HCT116 (cell line): ENCODE measurements around the gene SHKBP1.

ENCODE experiments used
- CEBPB ChIP-seq: IDR thresholded peaks from 2 replicates; pipeline ENCODE4 v1.6.1; 2012; ENCODE audit warnings: low read depth
- CTCF ChIP-seq, 3 experiments: fragments of 200-600 bp in 1 of 3; sonication (generic) in 1 of 3; IDR thresholded peaks in 2 of 3; conservative IDR thresholded peaks in 1 of 3; 2 replicates each; pipeline ENCODE4 v1.5.1; 2012 to 2017; ENCODE audit warnings: low read depth in 2 of 3, low read length in 2 of 3, antibody characterized with exemption in 1 of 3, borderline replicate concordance in 1 of 3, control low read depth in 1 of 3, mild to moderate bottlenecking in 1 of 3, mixed read lengths in 1 of 3, mixed run types in 1 of 3, moderate library complexity in 1 of 3; ENCODE audit not compliant: insufficient read depth in 1 of 3
- EGR1 ChIP-seq: IDR thresholded peaks from 2 replicates; pipeline ENCODE4 v1.6.1; 2012; ENCODE audit warnings: low read depth
- ELF1 ChIP-seq: IDR thresholded peaks from 2 replicates; pipeline ENCODE4 v1.6.1; 2012; ENCODE audit warnings: low read depth, borderline replicate concordance
- EZH2 ChIP-seq: fragments of 200-600 bp; sonication (generic); IDR thresholded peaks from 2 replicates; pipeline ENCODE4 v1.6.1; 2017; ENCODE audit warnings: antibody characterized with exemption, mixed run types
- EZH2phosphoT487 ChIP-seq: fragments of 200-600 bp; IDR thresholded peaks from 2 replicates; pipeline ENCODE4 v1.6.1; 2018; ENCODE audit warnings: antibody characterized with exemption, borderline replicate concordance
- JUND ChIP-seq: IDR thresholded peaks from 2 replicates; pipeline ENCODE4 v1.6.1; 2012
- RAD21 ChIP-seq: IDR thresholded peaks from 2 replicates; pipeline ENCODE4 v1.6.1; 2012; ENCODE audit warnings: low read depth, mild to moderate bottlenecking
- REST ChIP-seq: IDR thresholded peaks from 2 replicates; pipeline ENCODE4 v1.6.1; 2012; ENCODE audit warnings: low read depth
- SP1 ChIP-seq: IDR thresholded peaks from 2 replicates; pipeline ENCODE4 v1.6.1; 2012; ENCODE audit warnings: low read depth
- ZBTB33 ChIP-seq: IDR thresholded peaks from 2 replicates; pipeline ENCODE4 v1.6.1; 2011; ENCODE audit warnings: mild to moderate bottlenecking, low read length, moderate library complexity; ENCODE audit not compliant: insufficient replicate concordance; ENCODE audit errors: extremely low read depth
- ZNF274 ChIP-seq: fragments of 200-500 bp; sonication (Bioruptor generic); IDR thresholded peaks from 2 replicates; pipeline ENCODE4 v1.6.1; 2014; ENCODE audit warnings: mild to moderate bottlenecking, low read depth, low read length, inconsistent platforms

GRCh38 chr19:40598918-40599307, 22.2 kb downstream of the SHKBP1 start:
- TF ChIP-seq ZNF274 = no peak
- no peak for TF ChIP-seq EZH2phosphoT487
- TF ChIP-seq CTCF (IDR thresholded peaks at IDR 0.05 in 2 of 3, conservative IDR thresholded peaks at IDR 0.05 in 1 of 3; ENCODE audit: borderline replicate concordance in 1 of 3, insufficient read depth in 1 of 3, low read depth in 2 of 3, low read length in 2 of 3) = no peak
- TF ChIP-seq JUND = no peak
- TF ChIP-seq REST = no peak
- TF ChIP-seq SP1 = no peak
- TF ChIP-seq EZH2 = no peak
- TF ChIP-seq ZBTB33 = no peak
- TF ChIP-seq EGR1 = no peak
- TF ChIP-seq RAD21 = no peak
- TF ChIP-seq CEBPB = no peak
- no peak for TF ChIP-seq ELF1
